Omental fat pad (tissue), 4 donors: ENCODE measurements around the gene GPR107. TPM values are rescaled to one million over a fixed set of nuclear protein-coding genes. Genes with fewer than 3 reads are reported as not detected.
"Not testable (repeated sequence)": the region's sequence is repeated elsewhere in the genome, so short reads cannot be mapped to it uniquely, and the experiment has no call there.

Source experiments
- ATAC-seq: fragments of 150-250 bp; one replicate; pipeline ENCODE4 v1.9.1; 2016; ENCODE audit warnings: mild to moderate bottlenecking, moderate library complexity; ENCODE audit not compliant: low FRiP score
- DNase-seq: peaks from one replicate; pipeline ENCODE4 v3.0.0-alpha.2; 2019; ENCODE audit warnings: low spot score
- CTCF ChIP-seq, 3 donors: fragments of 450-650 bp; IDR thresholded peaks; one replicate each; pipeline ENCODE4 v1.5.1; 2016 to 2017; ENCODE audit warnings: antibody characterized with exemption in 3 of 3, mild to moderate bottlenecking in 3 of 3, moderate library complexity in 2 of 3
- total RNA-seq, 4 donors: library from RNA; depleted of rRNA; stranded (reverse); fragments of >200 nt; gene quantifications; one replicate each; pipeline ENCODE4 v1.1.0, GENCODE V29; 2016

GPR107 gene
- total RNA-seq, 4 donors from 2014 or later = 17.5 to 24.1 (median 20.0) TPM

- TF ChIP-seq CTCF (IDR thresholded peaks at IDR 0.05) = no peak
- DNase-seq (no peak), ATAC-seq (no peak)
Measured at GRCh38 chr9:130015353-130016019, 38.2 kb upstream of the GPR107 start.

GRCh38 chr9:130017076-130017475 is 36.6 kb upstream of the GPR107 start:
- ATAC-seq (no peak), DNase-seq (no peak)
- no peak for TF ChIP-seq CTCF (IDR thresholded peaks at IDR 0.05)

GRCh38 chr9:130017510-130017909 is 36.2 kb upstream of the GPR107 start:
- not testable (repeated sequence) for ATAC-seq, DNase-seq

GRCh38 chr9:130018265-130018664 is 35.4 kb upstream of the GPR107 start:
- ATAC-seq = no peak
- TF ChIP-seq CTCF (IDR thresholded peaks at IDR 0.05) = no peak
- no peak for DNase-seq

- DNase-seq = no peak
- no peak for TF ChIP-seq CTCF (IDR thresholded peaks at IDR 0.05)
- ATAC-seq = no peak
Measured at GRCh38 chr9:130020618-130021017, 33.1 kb upstream of the GPR107 start.

- ATAC-seq = no peak
- TF ChIP-seq CTCF (IDR thresholded peaks at IDR 0.05) = no peak
- no peak for DNase-seq
Measured at GRCh38 chr9:130021123-130021522, 32.6 kb upstream of the GPR107 start.

- not testable (repeated sequence) for ATAC-seq, DNase-seq
Measured at GRCh38 chr9:130021842-130022241, 31.9 kb upstream of the GPR107 start.

- DNase-seq = no peak
- ATAC-seq = no peak
- no peak for TF ChIP-seq CTCF (IDR thresholded peaks at IDR 0.05)
Measured at GRCh38 chr9:130022566-130023143, 31.1 kb upstream of the GPR107 start.
